IPS-18c (cell line): ENCODE data around the gene EYA2.

Experiments
- H3K4me3 ChIP-seq: 2 replicates; pipeline ENCODE4 v1.7.0; 2013; ENCODE audit warnings: low read depth, mild to moderate bottlenecking, low read length, moderate library complexity; ENCODE audit not compliant: insufficient read depth
- H3K9me3 ChIP-seq: one replicate; pipeline ENCODE4 v1.6.1; 2013; ENCODE audit warnings: mild to moderate bottlenecking, low read length, moderate library complexity; ENCODE audit not compliant: control insufficient read depth, insufficient read depth

EYA2 gene

DNA sequence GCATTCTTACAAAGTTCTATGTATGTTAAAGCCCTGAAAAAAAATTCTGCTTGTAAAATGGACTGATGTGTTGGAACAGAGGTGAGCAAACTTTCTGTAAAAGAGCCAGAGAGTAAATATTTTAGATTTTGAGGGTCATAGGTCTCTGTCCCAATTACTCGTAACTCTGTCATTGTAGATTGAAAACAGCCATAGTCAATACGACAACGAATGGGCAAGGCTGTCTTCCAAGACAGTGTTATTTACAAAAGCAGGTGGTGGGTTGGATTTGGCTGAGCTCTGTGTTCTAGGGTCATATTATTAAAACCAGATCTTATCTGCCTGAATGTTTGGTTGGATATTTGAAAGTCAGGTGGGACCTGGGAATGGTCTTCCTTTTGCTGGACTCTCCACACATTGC is 135.2 kb downstream of the EYA2 start:
- Histone ChIP-seq H3K4me3 (no peak overlapping the region), H3K9me3 (no peaks in the 10 kb centered on the region)

- H3K9me3 ChIP-seq = no peaks in the 10 kb centered on the region
- H3K4me3 ChIP-seq = no peak overlapping the region
Observed at GRCh38 chr20:47030271-47030810, 135.7 kb downstream of the EYA2 start.

DNA sequence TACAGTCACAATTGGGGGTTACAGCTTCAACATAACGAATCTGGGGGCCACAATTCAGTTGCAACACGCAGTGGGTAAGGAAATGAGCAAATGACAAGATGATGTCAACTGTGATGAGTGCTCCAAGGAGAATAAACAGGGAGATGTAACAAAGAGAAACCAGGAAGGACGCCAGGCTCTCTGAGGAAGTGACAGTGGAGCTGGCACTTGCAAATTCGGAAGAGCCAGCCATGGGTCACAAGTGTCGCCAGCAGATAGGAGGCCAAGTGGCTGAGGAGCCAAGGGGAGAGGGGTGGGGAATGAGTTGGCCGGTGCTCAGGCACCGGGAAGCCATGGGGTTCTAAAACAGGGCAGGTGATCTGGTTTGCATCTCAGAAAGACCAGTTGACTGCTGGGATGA is 136.4 kb downstream of the EYA2 start:
- no peak overlapping the region for H3K4me3 ChIP-seq

GRCh38 chr20:47031821-47032220 is 137.2 kb downstream of the EYA2 start:
- Histone ChIP-seq H3K4me3 (no peak overlapping the region), H3K9me3 (no peaks in the 10 kb centered on the region)

More for the DNA sequence above, 136.4 kb downstream of the EYA2 start:
- H3K9me3 ChIP-seq = no peaks in the 10 kb centered on the region

- H3K4me3 ChIP-seq = no peak overlapping the region
Observed at GRCh38 chr20:47032933-47033578, 138.4 kb downstream of the EYA2 start.

DNA sequence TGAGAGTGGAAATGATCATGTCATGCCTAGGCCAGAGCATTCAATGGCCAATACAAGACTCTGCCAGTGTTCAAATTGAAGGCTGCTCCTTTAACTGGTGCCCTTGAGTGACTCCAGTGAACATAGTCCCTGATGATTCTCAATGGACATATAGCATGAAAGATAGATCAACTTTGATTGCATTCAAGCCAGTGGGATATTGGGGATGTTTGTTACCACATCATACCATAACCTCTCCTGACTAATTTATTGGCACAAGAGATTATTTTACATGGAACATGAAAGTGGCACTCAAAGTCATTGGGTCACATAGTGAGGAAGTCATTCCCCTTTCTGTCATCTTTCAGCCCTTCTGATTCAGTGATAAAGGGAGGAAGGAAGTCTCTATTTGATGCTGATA is 139.0 kb downstream of the EYA2 start:
- Histone ChIP-seq H3K9me3 (peaks cover 3% of the 10 kb centered on the region), H3K4me3 (no peak overlapping the region)

More at GRCh38 chr20:47032933-47033578, 138.4 kb downstream of the EYA2 start:
- H3K9me3 ChIP-seq = peaks cover 3% of the 10 kb centered on the region

- Histone ChIP-seq H3K4me3 (no peak overlapping the region), H3K9me3 (peaks cover 3% of the 10 kb centered on the region)
Observed at GRCh38 chr20:47035026-47035590, 140.5 kb downstream of the EYA2 start.

DNA sequence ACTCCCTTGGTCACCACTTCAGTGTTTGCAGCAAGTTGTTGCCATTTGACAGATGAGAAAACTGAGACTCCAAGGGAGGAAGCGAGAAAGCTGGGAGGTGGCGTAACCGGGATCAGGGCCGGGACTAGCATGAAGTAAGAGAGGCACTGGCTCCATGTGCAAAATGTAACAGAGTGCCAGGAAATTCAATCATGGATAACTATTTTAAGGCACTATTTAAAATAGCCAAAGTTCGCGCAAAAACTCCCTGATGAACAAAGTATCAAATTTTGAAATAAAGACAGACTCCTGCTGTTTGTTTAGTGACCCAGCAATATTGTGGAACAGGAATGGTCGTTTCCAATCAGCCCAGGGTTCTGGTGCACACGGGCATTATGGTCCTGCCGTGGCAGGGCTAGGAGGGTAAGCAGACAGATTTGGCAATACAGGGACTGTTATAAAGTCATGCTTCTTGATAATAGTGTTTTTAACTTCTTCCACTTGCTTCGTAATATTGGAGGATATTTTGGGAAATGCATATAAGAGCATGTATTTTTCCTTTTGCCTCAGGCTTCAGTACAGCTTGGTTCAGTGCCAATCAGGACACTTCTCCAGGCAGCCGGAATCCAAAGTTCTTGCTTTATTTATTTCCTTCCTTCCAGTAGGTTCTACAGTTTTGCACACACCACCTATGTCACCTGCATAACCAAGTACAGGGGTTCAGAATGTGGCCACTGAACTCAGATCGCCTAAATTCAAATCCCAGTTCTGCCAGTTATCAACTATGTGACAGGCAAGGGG is 141.6 kb downstream of the EYA2 start:
- H3K9me3 ChIP-seq = peaks cover 3% of the 10 kb centered on the region

GRCh38 chr20:47038566-47039560 is 144.2 kb downstream of the EYA2 start:
- Histone ChIP-seq H3K4me3 (no peak overlapping the region), H3K9me3 (peaks cover 3% of the 10 kb centered on the region)

More for the DNA sequence above, 141.6 kb downstream of the EYA2 start:
- no peak overlapping the region for H3K4me3 ChIP-seq

DNA sequence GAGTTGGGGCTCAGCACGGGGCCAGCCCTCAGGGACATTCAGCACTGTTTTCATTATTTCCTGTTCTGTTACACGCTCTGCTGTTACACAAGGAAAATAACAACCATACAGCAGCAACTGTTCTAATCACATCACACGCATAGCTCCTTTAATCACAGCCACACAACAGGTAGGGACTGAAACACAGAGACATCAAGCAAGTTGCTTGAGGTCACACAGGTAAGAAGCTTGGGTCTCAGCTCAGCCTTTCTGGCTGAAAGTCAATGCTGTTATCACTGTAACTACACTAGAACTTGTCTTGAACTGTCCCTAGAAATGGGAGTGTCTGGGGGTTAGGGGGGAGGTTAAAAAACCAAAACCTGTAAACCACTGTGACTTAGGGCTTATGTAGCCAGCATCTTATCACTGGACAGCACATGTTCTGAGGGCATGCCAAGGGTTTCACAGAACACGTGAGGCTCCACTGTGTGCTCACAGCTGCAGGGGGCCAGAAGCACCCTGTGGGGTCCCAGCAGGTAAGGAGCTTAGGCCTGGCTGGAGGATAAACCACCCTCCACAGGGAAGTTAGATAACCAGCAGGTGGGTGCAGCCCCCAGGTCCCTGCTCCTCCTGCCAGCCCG is 146.0 kb downstream of the EYA2 start:
- no peak overlapping the region for H3K4me3 ChIP-seq
- H3K9me3 ChIP-seq = peaks cover 9% of the 10 kb centered on the region

GRCh38 chr20:47041396-47041899 is 146.8 kb downstream of the EYA2 start:
- peaks cover 10% of the 10 kb centered on the region for H3K9me3 ChIP-seq
- no peak overlapping the region for H3K4me3 ChIP-seq

GRCh38 chr20:47042464-47042863 is 147.8 kb downstream of the EYA2 start:
- Histone ChIP-seq H3K9me3 (peaks cover 6% of the 10 kb centered on the region), H3K4me3 (no peak overlapping the region)

DNA sequence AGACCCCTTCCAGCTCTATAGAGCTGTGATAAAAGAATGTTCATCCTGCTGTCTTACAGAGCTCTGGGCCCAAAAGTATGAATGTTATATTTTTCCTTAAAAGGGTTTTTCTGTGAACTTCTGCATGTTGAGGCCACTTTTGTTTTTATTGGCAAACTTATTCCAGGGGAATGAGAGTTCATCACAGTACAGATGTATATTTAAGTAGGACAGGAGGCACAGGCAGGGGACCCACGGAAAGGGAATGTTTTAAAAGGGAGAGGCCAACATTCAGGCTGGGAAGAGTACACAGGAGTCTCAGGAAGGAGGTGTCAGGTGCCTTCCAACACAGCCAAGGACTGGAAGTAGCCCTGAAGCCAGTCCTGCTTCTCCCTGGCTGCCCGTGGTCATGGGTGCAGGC is 148.4 kb downstream of the EYA2 start:
- Histone ChIP-seq H3K4me3 (no peak overlapping the region), H3K9me3 (peaks cover 6% of the 10 kb centered on the region)

DNA sequence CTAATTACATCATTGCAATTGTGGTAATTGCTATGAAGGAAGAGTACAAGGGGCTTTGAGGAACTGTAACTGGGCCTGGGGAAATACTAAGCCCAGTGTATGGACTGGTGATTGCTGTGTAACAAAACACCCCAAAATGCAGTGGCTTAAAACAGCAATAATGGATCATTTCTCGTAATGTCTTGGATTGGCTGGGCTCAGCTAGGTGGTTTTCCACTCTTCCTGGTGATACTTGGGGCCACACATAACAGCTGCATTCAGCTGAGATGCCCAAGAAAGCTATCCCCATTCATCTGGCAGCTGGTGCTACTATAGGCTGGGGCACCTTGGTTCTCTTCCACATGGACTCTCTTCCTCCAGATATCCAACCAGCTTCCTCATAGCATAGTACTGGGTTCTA is 150.3 kb downstream of the EYA2 start:
- Histone ChIP-seq H3K9me3 (peaks cover 6% of the 10 kb centered on the region), H3K4me3 (no peak overlapping the region)

GRCh38 chr20:47048054-47048453 is 153.4 kb downstream of the EYA2 start:
- H3K9me3 ChIP-seq = peaks cover 6% of the 10 kb centered on the region
- H3K4me3 ChIP-seq = no peak overlapping the region

DNA sequence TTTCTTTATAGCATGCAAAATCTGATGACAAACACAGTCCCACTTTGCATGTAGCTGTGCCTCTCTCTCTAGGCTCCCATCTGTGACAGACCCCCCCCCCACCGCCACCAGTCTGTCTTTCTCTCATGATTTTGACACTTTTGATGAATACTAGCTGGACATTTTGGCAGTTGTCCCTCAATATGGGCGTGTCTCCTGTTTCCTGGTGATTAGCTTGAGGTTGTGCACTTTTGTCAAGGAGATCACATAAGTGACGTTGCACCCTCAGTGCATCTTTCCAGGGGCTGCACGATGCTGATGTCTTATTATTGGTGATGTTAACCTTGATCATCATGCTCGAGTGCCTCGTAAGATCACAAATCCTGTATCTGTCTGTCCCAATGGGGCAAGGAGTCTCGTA is 155.1 kb downstream of the EYA2 start:
- Histone ChIP-seq H3K9me3 (peaks cover 9% of the 10 kb centered on the region), H3K4me3 (no peak overlapping the region)
